Left cardiac atrium (tissue), 4 donors: Measurements from ENCODE around the gene HDGF. TPM values are rescaled to one million over a fixed set of nuclear protein-coding genes. Genes with fewer than 3 reads are reported as not detected.

Source experiments
- ATAC-seq, 2 donors: fragments of 200-7000 bp; cut with Tn5 transposase; one replicate each; pipeline ENCODE4 v1.9.1; 2020; ENCODE audit warnings: mild to moderate bottlenecking in 2 of 2, moderate library complexity in 2 of 2
- DNase-seq: peaks from one replicate; pipeline ENCODE4 v3.0.0-alpha.2; 2020
- intact Hi-C, 2 donors: fragments of 100-400 bp; cut with DNase I; formaldehyde crosslinking; loops; one replicate each; pipeline versions ENCODE4 v1.14.1 to v1.15.1; 2022 to 2023
- total RNA-seq, 2 donors: library from RNA; stranded (reverse); fragmentation: NEBNext Ultra II Directional; extraction: Animal tissue kit (Norgen Biotek cat#: 25700); gene quantifications; one replicate each; pipeline ENCODE4 v1.2.1, GENCODE V29; 2021
- donor health status: DM: no; HTN: yes; CAD: no.
- donor health status: DM: no; HTN: yes; CAD: no; lungs with severe emphysema.
- donor health status: DM: yes; HTN: yes; CAD: no.
- donor health status: Dilated cardiomyopathy.

HDGF gene
- total RNA-seq, 2 donors from 2014 or later = 139 to 156 TPM

DNA sequence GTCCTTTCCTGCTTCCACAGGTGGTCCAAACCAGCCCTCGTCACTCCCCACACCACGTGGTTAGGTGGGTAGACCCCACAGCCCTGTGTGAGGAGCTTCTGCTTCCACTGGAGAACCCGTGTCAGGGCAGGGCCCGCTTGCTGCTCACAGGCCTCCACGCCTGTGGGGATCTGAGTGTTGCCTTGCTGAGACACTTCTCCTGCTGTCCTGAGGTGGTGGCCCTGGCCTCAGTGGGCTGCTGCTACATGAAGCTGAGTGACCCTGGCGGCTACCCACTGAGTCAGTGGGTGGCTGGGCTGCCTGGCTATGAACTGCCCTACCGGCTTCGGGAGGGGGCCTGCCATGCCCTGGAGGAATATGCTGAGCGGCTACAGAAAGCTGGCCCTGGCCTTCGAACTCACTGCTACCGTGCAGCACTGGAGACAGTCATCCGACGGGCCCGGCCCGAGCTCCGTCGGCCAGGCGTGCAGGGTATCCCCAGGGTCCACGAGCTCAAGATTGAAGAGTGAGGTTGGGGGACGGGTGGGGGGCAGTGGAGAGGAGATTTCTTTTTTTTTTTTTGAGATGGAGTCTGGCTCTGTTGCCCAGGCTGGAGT lies 17.4 kb downstream of the HDGF start:
- no peak for ATAC-seq
- intact Hi-C loops = no loop called here
- no peak for DNase-seq

- DNase-seq = peak; percentile 98
- intact Hi-C loops = loop anchor here (5.0 kb wide), 2 partner anchors 37 to 38 kb away; partner anchors contain the start of gene PRCC (in 1 of the 2)
- peak; percentile 96 to 97 for ATAC-seq
These were observed 22.6 kb downstream of the HDGF start, which contains the start of gene ISG20L2 for GRCh38 chr1:156728599-156729462. ISG20L2 (minus strand) TSS chr1:156728766; CDS start chr1:156727652, 1,114 bp downstream.

GRCh38 chr1:156727926-156728598 lies 23.4 kb downstream of the HDGF start, which contains the start of gene METTL25B:
METTL25B (plus strand) TSS chr1:156728469; CDS start chr1:156729105, 636 bp downstream.
- DNase-seq (peak; percentile 87), ATAC-seq (peak; percentile 81 to 86)
- intact Hi-C loops = loop anchor here (2.0 to 5.0 kb wide), 3 partner anchors 36 to 163 kb away; partner anchors contain the start of gene PRCC (in 1 of the 2)

DNA sequence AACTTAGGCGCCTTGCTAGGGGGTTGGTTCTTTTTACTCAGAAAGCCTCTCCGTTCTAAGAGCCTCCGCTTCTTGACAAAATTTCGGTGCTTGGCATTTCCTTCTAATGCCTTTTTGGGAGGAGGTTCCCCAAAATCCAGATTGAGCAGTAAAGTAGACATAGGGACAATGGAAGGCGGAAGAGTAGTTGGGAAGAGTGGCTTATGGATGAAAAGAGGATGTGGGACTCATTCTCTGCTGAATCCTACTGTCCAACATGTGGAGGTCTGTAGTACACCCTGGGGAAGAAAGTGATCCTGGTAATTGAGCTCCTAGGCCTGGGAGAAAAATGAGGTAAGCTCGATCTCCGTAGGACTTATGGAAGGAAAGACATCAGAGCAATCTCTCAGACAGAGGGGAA lies 24.0 kb downstream of the HDGF start:
- intact Hi-C loops = loop anchor here (2.0 to 5.0 kb wide), 3 partner anchors 35 to 163 kb away; partner anchors contain the start of gene PRCC (in 1 of the 2)
- ATAC-seq (no peak), DNase-seq (no peak)

DNA sequence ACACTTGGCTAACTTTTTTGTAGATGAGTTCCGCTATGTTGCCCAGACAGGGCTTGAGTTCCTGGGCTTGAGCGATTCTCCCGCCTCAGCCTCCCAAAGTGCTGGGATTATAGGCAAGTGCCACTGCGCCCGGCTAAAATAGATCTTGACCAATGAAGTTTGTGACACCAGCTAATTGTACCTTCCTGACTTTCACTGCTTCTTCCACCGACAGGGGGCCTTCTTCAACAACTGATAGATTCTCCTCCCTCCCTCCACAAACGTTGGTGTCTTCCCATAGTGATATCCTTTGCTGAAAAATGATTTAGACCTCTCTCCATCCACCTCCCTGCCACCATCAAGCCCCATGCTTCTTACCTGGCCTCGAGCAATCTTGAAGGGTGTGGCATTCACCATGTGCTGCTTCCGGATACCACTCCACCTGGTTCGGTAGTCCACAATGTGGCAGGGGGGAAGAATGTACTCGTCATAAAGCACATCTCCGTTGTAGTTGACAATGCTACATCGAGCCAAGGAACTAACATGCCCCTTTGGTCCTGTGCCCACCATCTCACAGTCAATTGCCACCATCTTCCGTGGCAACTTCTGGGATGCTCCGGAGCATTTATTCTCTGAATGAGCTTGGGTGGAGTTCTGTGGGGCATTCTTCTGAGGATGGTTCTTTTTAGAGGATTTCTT lies 24.8 kb downstream of the HDGF start:
- intact Hi-C loops = loop anchor here (2.0 to 5.0 kb wide), 3 partner anchors 34 to 164 kb away; partner anchors contain the start of gene PRCC (in 1 of the 2)
- ATAC-seq (no peak), DNase-seq (peak; percentile 50)

DNA sequence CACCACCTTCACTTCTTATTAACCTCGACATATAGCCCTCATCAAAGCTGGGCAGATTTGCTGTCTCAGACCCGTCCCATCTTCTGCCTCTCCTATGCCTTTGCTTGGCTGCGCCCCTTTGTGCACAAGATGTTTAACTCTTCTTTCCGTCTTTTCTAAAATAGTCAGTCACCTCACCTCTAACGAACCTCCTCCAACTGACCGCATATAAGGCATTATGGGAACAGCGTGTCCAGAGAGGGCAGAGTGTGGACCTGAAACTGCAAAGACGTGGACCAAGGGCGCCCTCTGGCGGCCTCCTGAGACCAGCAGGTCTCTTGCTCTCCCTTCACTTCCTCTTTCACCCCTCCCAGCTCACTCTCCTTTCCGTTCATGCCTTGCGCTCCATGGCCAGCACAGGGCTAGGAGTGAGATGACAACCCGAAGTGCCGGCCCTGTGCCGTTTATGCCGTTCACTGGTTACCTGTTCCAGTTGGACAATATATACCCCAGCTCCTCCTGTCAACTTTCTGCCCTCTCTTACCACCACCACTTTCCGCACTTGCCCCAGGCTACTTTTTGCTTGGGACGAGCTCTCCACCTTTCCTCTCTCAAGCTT lies 25.7 kb downstream of the HDGF start:
- peak; percentile 66 to 70 for ATAC-seq
- peak; percentile 91 for DNase-seq
- intact Hi-C loops = loop anchor here (2.0 to 5.0 kb wide), 4 partner anchors 33 to 165 kb away; partner anchors contain the start of gene PRCC (in 1 of the 2)

- no peak for ATAC-seq
- intact Hi-C loops = no loop called here
- no peak for DNase-seq
These were observed 29.9 kb downstream of the HDGF start for GRCh38 chr1:156721535-156721934.

- DNase-seq (no peak), ATAC-seq (no peak)
- intact Hi-C loops = no loop called here
These were observed 30.3 kb downstream of the HDGF start for GRCh38 chr1:156721131-156721530.

DNA sequence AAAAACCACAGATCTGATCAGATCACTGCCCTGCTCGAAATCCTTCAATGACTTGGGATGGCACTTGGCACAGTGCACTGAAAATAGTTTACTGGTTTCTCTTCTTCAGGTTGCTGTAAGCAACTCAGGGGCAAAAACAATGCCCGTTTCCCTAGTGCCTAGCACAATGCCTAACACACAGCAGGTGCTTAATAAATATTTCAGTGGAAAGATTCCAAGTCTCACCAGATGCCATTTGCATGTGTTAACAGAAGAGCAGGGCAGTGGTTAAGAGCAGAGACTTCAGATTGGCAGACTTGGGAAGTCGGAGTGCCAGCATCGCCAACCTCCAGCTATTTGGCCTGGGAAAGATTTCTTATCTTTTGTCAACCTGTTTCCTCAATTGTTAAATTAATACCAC lies 34.1 kb downstream of the HDGF start:
- intact Hi-C loops = loop anchor here in 1 of 2 donors (10.0 kb wide), 1 partner anchor 313 kb away; no protein-coding TSS in a partner anchor
- DNase-seq (no peak), ATAC-seq (no peak)

GRCh38 chr1:156714830-156715229 lies 36.6 kb downstream of the HDGF start:
- DNase-seq (no peak), ATAC-seq (no peak)
- intact Hi-C loops = loop anchor here in 1 of 2 donors (10.0 kb wide), 1 partner anchor 310 kb away; no protein-coding TSS in a partner anchor

GRCh38 chr1:156712626-156713025 lies 38.8 kb downstream of the HDGF start:
- no peak for DNase-seq
- intact Hi-C loops = loop anchor here in 1 of 2 donors (10.0 kb wide), 1 partner anchor 308 kb away; no protein-coding TSS in a partner anchor
- no peak for ATAC-seq

DNA sequence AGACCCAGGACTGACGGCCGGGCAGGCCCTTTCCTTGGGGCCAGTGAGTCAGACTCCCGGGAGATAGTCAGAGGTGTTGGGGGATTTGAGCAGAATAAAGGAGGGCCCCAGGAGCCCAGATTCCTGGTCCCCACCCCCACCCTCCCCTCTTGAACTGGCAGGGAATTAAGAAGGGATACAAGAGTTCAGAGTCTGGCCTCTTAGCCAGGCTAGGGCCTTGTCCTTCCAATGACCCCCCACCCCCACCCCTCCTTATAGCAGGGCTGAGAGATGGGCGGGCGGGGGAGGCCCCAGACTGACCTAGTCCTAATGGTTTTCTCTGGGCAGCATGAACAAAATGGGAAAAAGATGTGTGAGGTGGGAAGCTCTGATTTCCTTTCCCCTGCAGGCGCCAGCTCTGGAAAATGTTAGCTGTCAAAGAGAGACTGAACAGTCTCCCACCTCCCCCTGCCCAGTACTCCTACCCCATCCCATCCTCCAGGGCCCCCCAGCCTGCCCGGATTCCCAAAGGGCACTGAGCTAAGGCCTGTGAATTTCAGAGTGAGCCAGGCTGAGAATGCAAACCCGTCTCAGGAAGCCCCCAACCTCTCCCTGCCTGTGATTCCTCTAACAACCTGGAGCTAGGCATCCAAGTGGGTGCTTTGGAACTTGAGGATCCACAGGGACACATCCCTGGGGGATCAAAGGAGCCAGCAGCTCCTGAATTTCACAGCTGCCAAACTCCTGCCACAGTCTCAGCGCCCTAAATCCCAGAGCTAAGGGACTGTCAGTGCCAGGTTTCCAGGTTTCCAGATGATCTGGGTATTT lies 40.3 kb downstream of the HDGF start:
- ATAC-seq (no peak), DNase-seq (no peak)

GRCh38 chr1:156709757-156710489 lies 41.6 kb downstream of the HDGF start:
- ATAC-seq (peak; percentile 74 to 80), DNase-seq (peak; percentile 81)
- intact Hi-C loops = loop anchor here in 1 of 2 donors (10.0 kb wide), 1 partner anchor 305 kb away; no protein-coding TSS in a partner anchor

More for the DNA sequence above, 40.3 kb downstream of the HDGF start:
- intact Hi-C loops = loop anchor here in 1 of 2 donors (10.0 kb wide), 1 partner anchor 306 kb away; no protein-coding TSS in a partner anchor

DNA sequence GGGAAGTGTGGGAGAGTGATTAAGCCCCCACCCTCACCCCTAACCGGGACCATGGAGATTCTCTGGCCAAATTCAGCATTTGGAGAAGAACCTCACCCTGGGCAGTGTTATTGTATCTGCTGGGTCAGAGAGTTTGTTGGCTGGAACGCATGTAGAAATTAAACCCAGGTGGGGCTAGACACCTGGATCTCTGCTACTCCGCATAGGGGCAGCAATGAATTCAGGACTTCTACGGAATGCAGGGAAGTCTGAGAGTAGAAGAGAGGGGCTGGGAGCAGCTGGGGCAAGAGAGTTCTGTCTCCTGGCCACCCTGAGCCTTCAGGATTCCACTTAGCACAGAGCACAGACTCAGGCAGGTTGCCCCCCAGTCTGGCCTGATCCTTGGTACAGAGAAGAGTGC lies 42.4 kb downstream of the HDGF start:
- ATAC-seq (no peak), DNase-seq (no peak)
- intact Hi-C loops = no loop called here

- DNase-seq (no peak), ATAC-seq (no peak)
- intact Hi-C loops = no loop called here
These were observed 43.2 kb downstream of the HDGF start for GRCh38 chr1:156708218-156708661.
